C4-2B (cell line): ENCODE results near the gene RIC8B.
A peak's percentile ranks its signal among the peaks of the same experiment; 100 is the strongest.

Experiments used
- H3K27ac ChIP-seq: fragments of 450-650 bp; 2 replicates; pipeline ENCODE4 v1.5.1; 2017
- CTCF ChIP-seq: fragments of 450-650 bp; conservative IDR thresholded peaks from 2 replicates; pipeline ENCODE4 v1.5.1; 2017; ENCODE audit warnings: mild to moderate bottlenecking
- ZFX ChIP-seq: fragments of 450-650 bp; IDR thresholded peaks from 2 replicates; pipeline ENCODE4 v1.6.1; 2017

Gene RIC8B

DNA sequence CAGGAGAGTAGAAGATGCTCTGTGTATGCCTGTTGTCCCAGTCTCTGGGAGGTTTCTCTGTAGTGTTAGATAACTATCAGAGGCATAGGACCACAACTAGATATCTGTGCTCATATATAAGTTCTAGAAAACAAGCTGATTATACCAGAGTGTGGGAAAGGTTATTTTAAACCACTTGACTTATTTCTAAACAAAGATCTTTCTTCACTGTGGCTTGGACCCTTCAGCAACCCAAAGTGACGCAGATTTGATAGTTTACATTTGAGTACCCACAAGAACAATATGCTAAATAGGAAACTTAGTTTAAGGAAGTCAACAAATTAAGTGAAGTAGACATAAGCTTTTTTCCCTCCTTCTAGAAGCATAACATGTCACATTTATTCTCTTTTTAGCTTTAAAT lies 41.3 kb downstream of the RIC8B start:
- TF ChIP-seq ZFX (no peak), CTCF (no peak)
- H3K27ac ChIP-seq: no peak overlapping the region

GRCh38 chr12:106816231-106816630 lies 41.7 kb downstream of the RIC8B start:
- TF ChIP-seq ZFX (no peak), CTCF (no peak)
- H3K27ac ChIP-seq: no peak overlapping the region

DNA sequence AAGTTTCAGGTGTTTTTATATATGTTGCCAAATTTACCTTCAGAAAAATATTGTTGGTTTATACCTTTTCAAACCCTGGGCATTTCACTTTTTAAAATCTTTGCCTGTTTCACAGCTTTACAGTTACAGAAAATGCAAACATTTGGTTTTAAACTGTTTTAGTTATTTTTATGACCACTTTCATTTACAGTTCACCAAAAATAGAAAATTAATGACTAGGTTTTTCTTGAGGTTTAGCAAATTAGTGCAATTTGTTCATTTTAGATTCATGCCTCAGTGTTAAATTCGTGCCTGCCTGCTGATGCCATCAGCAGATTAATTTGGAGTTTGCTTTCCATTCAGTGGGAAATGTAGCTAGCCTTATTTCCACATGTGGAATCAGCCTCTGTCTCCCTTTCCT lies 45.5 kb downstream of the RIC8B start:
- H3K27ac ChIP-seq: no peak overlapping the region
- TF ChIP-seq CTCF (no peak), ZFX (no peak)

GRCh38 chr12:106831699-106832098 lies 57.2 kb downstream of the RIC8B start:
- no peak overlapping the region for H3K27ac ChIP-seq
- TF ChIP-seq ZFX (no peak), CTCF (no peak)

GRCh38 chr12:106837782-106838181 lies 63.3 kb downstream of the RIC8B start:
- no peak overlapping the region for H3K27ac ChIP-seq
- TF ChIP-seq ZFX (no peak), CTCF (no peak)

DNA sequence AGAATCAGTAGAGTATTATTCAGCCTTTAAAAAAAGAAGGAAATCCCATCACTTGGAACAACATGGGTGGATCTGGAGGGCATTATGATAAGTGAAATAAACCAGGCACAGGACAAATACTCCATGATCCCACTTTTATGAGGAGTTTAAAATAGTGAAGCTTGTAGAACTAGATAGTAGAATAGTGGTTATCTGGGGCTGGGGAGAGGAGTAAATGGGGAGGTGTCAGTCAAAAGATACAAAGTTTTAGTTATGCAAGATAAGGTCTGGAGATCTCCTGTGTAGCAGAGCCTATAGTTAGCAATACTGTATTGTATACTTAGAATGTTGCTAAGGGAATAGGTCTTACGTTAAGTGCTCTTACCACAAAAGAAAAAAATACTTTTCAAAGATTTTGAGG lies 64.9 kb downstream of the RIC8B start:
- H3K27ac ChIP-seq: no peak overlapping the region
- TF ChIP-seq ZFX (no peak), CTCF (no peak)

DNA sequence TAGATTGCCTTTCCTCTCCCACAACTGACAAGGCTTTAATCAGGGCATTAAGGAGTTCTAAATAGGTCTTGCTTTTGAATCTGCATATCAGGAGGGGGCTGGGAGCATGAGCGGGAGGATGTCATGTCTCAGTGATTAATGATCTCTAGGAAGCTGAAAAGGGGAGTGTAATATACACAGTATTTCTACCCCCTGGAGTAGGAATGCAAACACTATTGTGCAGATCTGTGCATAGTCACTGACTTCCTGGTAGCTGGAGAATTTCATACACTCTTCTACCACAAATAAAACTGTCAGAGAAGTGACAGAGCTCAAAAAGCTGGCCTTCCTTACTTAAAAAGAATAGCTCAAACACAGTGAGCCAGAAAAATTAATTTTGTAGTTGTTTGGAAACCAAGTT lies 65.8 kb downstream of the RIC8B start:
- no peak for TF ChIP-seq ZFX
- no peak overlapping the region for H3K27ac ChIP-seq

DNA sequence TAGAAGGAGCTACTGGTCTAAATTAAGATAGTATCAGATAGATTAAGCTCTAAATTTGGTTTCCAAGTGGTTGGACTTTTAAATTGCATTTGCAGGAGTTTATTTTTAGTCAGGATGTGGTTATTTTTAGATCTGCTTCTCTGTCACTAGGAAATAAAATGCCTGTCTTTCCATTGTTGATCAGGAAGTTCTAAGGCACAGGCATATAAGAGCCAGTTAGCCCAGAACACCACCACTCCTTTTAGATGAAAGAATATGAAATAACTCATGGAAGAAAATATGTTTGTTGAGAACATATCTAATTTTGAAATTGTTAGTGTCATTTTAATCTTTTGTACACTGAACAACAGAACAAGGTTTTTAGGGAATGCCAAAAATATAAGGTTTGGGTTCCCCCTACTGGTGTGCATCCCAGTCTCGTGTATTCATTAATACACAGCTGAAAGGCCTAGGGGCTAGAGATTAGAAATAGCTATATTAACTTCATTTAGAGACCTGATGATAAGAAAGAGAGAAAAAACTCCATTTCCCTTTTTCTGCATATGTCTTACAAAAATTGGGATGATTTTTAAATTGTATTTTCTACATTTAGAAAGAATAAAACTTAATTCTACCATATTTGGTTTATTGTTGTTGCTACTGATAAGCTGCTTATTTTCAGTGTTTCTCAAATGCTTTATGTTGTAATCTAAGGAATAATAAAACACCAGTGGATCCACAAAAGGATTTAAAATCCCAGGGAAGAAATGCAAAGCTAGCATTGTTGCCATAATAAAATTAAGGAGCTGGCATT lies 67.2 kb downstream of the RIC8B start:
- no peak for TF ChIP-seq ZFX
- peak; percentile 77 for TF ChIP-seq CTCF
- no peak overlapping the region for H3K27ac ChIP-seq
